HepG2 (cell line): Measurements from ENCODE around the gene GNAI2. TPM values are rescaled to one million over a fixed set of nuclear protein-coding genes. Genes with fewer than 3 reads are reported as not detected.

Experiments used
- CCAR2 ChIP-seq: fragments of 200-400 bp; formaldehyde crosslinking; optimal IDR thresholded peaks from 2 replicates; pipeline ENCODE3; 2018; ENCODE audit warnings: low read depth, mild to moderate bottlenecking, low read length, moderate library complexity
- HMG20B ChIP-seq: conservative IDR thresholded peaks from 2 replicates; pipeline ENCODE4 v1.6.1; 2016; ENCODE audit warnings: missing genetic modification reagents, missing compliant biosample characterization
- HNRNPK ChIP-seq: fragments of 200-400 bp; formaldehyde crosslinking; IDR thresholded peaks from 2 replicates; pipeline ENCODE4 v1.6.1; 2018; ENCODE audit warnings: low read length, low read depth, moderate library complexity, mild to moderate bottlenecking; ENCODE audit not compliant: poor library complexity, severe bottlenecking
- MED8 ChIP-seq: sonication (generic); formaldehyde crosslinking; IDR thresholded peaks from 2 replicates; pipeline ENCODE4 v1.8.1; 2023; ENCODE audit warnings: mild to moderate bottlenecking, missing genetic modification reagents; ENCODE audit not compliant: insufficient replicate concordance
- MTF1 ChIP-seq: sonication (generic); formaldehyde crosslinking; IDR thresholded peaks from 2 replicates; pipeline ENCODE4 v1.5.0; 2020; ENCODE audit warnings: missing genetic modification reagents
- NCOA1 ChIP-seq: sonication (generic); formaldehyde crosslinking; IDR thresholded peaks from 2 replicates; pipeline ENCODE4 v1.9.0; 2021; ENCODE audit warnings: missing genetic modification reagents
- ZFY ChIP-seq: sonication (generic); formaldehyde crosslinking; IDR thresholded peaks from 2 replicates; pipeline ENCODE4 v1.4.0; 2020; ENCODE audit warnings: missing genetic modification reagents
- ZNF232 ChIP-seq: sonication (generic); formaldehyde crosslinking; IDR thresholded peaks from 2 replicates; pipeline ENCODE4 v1.4.0; 2020; ENCODE audit warnings: missing genetic modification reagents, borderline replicate concordance
- ZNF264 ChIP-seq: sonication (generic); formaldehyde crosslinking; IDR thresholded peaks from 2 replicates; pipeline ENCODE4 v1.4.0; 2020; ENCODE audit warnings: missing genetic modification reagents
- ZNF674 ChIP-seq: sonication (generic); formaldehyde crosslinking; IDR thresholded peaks from 2 replicates; pipeline ENCODE4 v1.5.0; 2020; ENCODE audit warnings: low read depth, mild to moderate bottlenecking, missing genetic modification reagents
- ZNF678 ChIP-seq: sonication (generic); formaldehyde crosslinking; IDR thresholded peaks from 2 replicates; pipeline ENCODE4 v1.4.0; 2020; ENCODE audit warnings: mild to moderate bottlenecking, missing genetic modification reagents
- ZNF850 ChIP-seq: sonication (generic); formaldehyde crosslinking; conservative IDR thresholded peaks from 2 replicates; pipeline ENCODE4 v1.9.0; 2021; ENCODE audit warnings: mild to moderate bottlenecking, missing genetic modification reagents
- ZNF878 ChIP-seq: sonication (generic); formaldehyde crosslinking; IDR thresholded peaks from 2 replicates; pipeline ENCODE4 v1.8.1; 2023; ENCODE audit warnings: mild to moderate bottlenecking, missing genetic modification reagents, moderate library complexity
- polyA plus RNA-seq, 8 experiments: library from polyadenylated mRNA; depleted of rRNA in 3 of 8; stranded (reverse) in 7 of 8; unstranded in 1 of 8; fragments of >200 nt; fragmentation: Illumina TruSeq in 4 of 8; extraction: Trizol in 4 of 8; gene quantifications; 2 replicates each; pipeline versions ENCODE4 v1.2.1 to v1.2.3, GENCODE V29; 2011 to 2016; ENCODE audit warnings: low read depth in 4 of 8, missing spikeins in 1 of 8, mixed read lengths in 1 of 8; ENCODE audit not compliant: insufficient read depth in 1 of 8
- total RNA-seq, 5 experiments: library from RNA; depleted of rRNA; stranded (reverse); fragments of >200 nt; fragmentation: Illumina TruSeq; extraction: Trizol; gene quantifications; 2 replicates each; pipeline ENCODE4 v1.2.3, GENCODE V29; 2016; ENCODE audit warnings: low read depth in 1 of 5
- TF ChIP-seq, protein P1 (sequence below): sonication (generic); formaldehyde crosslinking; IDR thresholded peaks from 2 replicates; pipeline ENCODE4 v1.4.0; 2020; ENCODE audit warnings: missing genetic modification reagents, mild to moderate bottlenecking, borderline replicate concordance
- TF ChIP-seq, protein P2 (sequence below): sonication (generic); formaldehyde crosslinking; conservative IDR thresholded peaks from 2 replicates; pipeline ENCODE4 v1.4.0; 2020; ENCODE audit warnings: missing genetic modification reagents
- TF ChIP-seq, protein P3 (sequence below): sonication (generic); formaldehyde crosslinking; IDR thresholded peaks from 2 replicates; pipeline ENCODE4 v1.4.0; 2020; ENCODE audit warnings: missing genetic modification reagents
- TF ChIP-seq, protein P4 (sequence below): sonication (generic); formaldehyde crosslinking; IDR thresholded peaks from 2 replicates; pipeline ENCODE4 v1.5.0; 2020; ENCODE audit warnings: mild to moderate bottlenecking, missing genetic modification reagents, borderline replicate concordance

Gene GNAI2
- total and polyA plus RNA-seq, 2 of the 13 experiments (the other 11 are each of a cell fraction or from before 2014, with no cell fraction given), result 51.1 to 66.2 TPM

DNA sequence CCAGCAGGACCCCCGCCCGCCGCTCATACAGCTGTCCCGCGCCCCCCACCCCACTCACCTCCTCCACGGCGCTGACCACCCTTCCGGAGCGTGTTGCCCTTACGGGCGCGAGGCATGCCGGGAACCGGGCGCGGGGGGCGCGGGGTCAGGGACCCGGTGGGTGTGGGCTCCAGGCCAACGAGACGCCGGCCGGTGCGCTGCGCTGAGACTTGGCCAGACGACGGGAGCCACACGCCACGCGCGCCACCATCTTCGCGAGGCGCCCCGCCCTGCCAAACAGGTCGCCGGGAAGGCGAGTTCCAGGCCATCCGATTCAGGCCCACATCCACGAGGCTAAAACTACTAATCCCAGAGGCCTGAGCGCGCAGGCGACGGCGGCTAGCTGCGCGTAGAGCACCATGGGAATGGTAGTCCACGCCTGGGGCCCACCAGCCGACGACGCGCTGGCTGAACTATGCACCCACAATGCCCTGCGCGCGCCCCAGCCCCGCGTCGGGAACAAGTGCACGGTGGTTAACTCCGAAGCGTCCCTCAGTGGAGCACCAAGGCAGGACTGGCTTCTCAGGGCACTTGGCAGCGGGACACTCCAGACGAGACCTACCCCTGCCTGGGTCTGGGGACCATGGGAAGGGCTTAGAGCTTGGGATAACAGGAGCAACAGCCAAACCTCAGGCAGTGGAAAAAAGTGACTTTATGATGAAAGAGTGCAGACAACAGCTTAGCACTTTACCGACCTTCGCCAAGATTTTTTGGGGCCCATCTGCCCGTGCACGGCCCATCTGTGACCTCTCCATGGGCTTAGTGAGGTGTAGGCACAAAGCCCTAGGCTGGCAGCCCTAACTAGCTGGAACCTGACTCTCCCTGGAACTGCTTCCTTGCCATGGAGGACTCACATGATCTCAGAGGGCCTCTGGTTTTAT, 56.4 kb downstream of the GNAI2 start, which contains the start of gene IFRD2 (continued):
- no peak for TF ChIP-seq ZNF878
- peak; percentile 48 for TF ChIP-seq HNRNPK
- no peak; the same call in 1 of the 2 replicates for TF ChIP-seq HMG20B (CRISPR knock-in tag)
- TF ChIP-seq, protein P1, sequence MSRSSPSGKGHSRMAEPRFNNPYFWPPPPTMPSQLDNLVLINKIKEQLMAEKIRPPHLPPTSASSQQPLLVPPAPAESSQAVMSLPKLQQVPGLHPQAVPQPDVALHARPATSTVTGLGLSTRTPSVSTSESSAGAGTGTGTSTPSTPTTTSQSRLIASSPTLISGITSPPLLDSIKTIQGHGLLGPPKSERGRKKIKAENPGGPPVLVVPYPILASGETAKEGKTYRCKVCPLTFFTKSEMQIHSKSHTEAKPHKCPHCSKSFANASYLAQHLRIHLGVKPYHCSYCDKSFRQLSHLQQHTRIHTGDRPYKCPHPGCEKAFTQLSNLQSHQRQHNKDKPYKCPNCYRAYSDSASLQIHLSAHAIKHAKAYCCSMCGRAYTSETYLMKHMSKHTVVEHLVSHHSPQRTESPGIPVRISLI (CRISPR knock-in tag), result no peak
- TF ChIP-seq ZNF264 (CRISPR knock-in tag), result no peak
- TF ChIP-seq, protein P2, sequence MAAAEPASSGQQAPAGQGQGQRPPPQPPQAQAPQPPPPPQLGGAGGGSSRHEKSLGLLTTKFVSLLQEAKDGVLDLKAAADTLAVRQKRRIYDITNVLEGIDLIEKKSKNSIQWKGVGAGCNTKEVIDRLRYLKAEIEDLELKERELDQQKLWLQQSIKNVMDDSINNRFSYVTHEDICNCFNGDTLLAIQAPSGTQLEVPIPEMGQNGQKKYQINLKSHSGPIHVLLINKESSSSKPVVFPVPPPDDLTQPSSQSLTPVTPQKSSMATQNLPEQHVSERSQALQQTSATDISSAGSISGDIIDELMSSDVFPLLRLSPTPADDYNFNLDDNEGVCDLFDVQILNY (CRISPR knock-in tag), result peak; percentile 62; the same call in 1 of the 2 replicates
- TF ChIP-seq MTF1 (CRISPR knock-in tag), result no peak
- TF ChIP-seq CCAR2, result no peak
- no peak for TF ChIP-seq MED8 (CRISPR knock-in tag)
- TF ChIP-seq, protein P3, sequence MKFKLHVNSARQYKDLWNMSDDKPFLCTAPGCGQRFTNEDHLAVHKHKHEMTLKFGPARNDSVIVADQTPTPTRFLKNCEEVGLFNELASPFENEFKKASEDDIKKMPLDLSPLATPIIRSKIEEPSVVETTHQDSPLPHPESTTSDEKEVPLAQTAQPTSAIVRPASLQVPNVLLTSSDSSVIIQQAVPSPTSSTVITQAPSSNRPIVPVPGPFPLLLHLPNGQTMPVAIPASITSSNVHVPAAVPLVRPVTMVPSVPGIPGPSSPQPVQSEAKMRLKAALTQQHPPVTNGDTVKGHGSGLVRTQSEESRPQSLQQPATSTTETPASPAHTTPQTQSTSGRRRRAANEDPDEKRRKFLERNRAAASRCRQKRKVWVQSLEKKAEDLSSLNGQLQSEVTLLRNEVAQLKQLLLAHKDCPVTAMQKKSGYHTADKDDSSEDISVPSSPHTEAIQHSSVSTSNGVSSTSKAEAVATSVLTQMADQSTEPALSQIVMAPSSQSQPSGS (CRISPR knock-in tag), result peak; percentile 72
- TF ChIP-seq ZNF678 (CRISPR knock-in tag), result 0 out of 2 replicates have a peak, but pooled peaks have one; percentile 38
- no peak for TF ChIP-seq NCOA1 (CRISPR knock-in tag)
- TF ChIP-seq, protein P4, sequence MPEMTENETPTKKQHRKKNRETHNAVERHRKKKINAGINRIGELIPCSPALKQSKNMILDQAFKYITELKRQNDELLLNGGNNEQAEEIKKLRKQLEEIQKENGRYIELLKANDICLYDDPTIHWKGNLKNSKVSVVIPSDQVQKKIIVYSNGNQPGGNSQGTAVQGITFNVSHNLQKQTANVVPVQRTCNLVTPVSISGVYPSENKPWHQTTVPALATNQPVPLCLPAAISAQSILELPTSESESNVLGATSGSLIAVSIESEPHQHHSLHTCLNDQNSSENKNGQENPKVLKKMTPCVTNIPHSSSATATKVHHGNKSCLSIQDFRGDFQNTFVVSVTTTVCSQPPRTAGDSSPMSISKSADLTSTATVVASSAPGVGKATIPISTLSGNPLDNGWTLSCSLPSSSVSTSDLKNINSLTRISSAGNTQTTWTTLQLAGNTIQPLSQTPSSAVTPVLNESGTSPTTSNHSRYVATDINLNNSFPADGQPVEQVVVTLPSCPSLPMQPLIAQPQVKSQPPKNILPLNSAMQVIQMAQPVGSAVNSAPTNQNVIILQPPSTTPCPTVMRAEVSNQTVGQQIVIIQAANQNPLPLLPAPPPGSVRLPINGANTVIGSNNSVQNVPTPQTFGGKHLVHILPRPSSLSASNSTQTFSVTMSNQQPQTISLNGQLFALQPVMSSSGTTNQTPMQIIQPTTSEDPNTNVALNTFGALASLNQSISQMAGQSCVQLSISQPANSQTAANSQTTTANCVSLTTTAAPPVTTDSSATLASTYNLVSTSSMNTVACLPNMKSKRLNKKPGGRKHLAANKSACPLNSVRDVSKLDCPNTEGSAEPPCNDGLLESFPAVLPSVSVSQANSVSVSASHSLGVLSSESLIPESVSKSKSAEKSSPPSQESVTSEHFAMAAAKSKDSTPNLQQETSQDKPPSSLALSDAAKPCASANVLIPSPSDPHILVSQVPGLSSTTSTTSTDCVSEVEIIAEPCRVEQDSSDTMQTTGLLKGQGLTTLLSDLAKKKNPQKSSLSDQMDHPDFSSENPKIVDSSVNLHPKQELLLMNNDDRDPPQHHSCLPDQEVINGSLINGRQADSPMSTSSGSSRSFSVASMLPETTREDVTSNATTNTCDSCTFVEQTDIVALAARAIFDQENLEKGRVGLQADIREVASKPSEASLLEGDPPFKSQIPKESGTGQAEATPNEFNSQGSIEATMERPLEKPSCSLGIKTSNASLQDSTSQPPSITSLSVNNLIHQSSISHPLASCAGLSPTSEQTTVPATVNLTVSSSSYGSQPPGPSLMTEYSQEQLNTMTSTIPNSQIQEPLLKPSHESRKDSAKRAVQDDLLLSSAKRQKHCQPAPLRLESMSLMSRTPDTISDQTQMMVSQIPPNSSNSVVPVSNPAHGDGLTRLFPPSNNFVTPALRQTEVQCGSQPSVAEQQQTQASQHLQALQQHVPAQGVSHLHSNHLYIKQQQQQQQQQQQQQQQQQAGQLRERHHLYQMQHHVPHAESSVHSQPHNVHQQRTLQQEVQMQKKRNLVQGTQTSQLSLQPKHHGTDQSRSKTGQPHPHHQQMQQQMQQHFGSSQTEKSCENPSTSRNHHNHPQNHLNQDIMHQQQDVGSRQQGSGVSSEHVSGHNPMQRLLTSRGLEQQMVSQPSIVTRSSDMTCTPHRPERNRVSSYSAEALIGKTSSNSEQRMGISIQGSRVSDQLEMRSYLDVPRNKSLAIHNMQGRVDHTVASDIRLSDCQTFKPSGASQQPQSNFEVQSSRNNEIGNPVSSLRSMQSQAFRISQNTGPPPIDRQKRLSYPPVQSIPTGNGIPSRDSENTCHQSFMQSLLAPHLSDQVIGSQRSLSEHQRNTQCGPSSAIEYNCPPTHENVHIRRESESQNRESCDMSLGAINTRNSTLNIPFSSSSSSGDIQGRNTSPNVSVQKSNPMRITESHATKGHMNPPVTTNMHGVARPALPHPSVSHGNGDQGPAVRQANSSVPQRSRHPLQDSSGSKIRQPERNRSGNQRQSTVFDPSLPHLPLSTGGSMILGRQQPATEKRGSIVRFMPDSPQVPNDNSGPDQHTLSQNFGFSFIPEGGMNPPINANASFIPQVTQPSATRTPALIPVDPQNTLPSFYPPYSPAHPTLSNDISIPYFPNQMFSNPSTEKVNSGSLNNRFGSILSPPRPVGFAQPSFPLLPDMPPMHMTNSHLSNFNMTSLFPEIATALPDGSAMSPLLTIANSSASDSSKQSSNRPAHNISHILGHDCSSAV (CRISPR knock-in tag), result no peak
- TF ChIP-seq ZFY (CRISPR knock-in tag), result peak; percentile 78; the same call in 1 of the 2 replicates
- TF ChIP-seq ZNF850, result no peak
- TF ChIP-seq ZNF232 (CRISPR knock-in tag), result no peak
- 0 out of 2 replicates have a peak, but pooled peaks have one; percentile 82 for TF ChIP-seq ZNF674 (CRISPR knock-in tag)
